WERI-Rb-1 (cell line): Measurements from ENCODE around the gene TMEM272.

Experiments
- DNase-seq: peaks from one replicate; pipeline ENCODE4 v3.0.0-alpha.2; 2020
- H3K27ac ChIP-seq: fragments of 250-450 bp; sonication (Bioruptor Pico); 2 replicates; pipeline ENCODE4 v1.5.1; 2020; ENCODE audit warnings: mild to moderate bottlenecking, moderate library complexity
- H3K27me3 ChIP-seq: fragments of 250-450 bp; sonication (Bioruptor Pico); 2 replicates; pipeline ENCODE4 v1.5.1; 2021; ENCODE audit warnings: mild to moderate bottlenecking, low read depth, moderate library complexity; ENCODE audit not compliant: insufficient read depth, severe bottlenecking
- H3K36me3 ChIP-seq: fragments of 250-450 bp; sonication (Bioruptor Pico); 2 replicates; pipeline ENCODE4 v1.5.1; 2020; ENCODE audit warnings: mild to moderate bottlenecking, moderate library complexity
- H3K4me3 ChIP-seq: 2 replicates; pipeline ENCODE4 v1.5.1; 2011; ENCODE audit warnings: low read depth, mild to moderate bottlenecking, control low read depth, low read length
- H3K9me3 ChIP-seq: fragments of 250-450 bp; sonication (Bioruptor Pico); 2 replicates; pipeline ENCODE4 v1.5.1; 2021; ENCODE audit warnings: mild to moderate bottlenecking, moderate library complexity; ENCODE audit not compliant: severe bottlenecking
- CTCF ChIP-seq: IDR thresholded peaks from 2 replicates; pipeline ENCODE4 v1.5.1; 2011; ENCODE audit warnings: low read depth, mild to moderate bottlenecking, control low read depth, inconsistent platforms, low read length

Gene TMEM272

GRCh38 chr13:51883226-51883600 lies 38.2 kb upstream of the TMEM272 start:
- Histone ChIP-seq H3K36me3 (no peaks in the 10 kb centered on the region), H3K27me3 (no peaks in the 10 kb centered on the region), H3K4me3 (no peak overlapping the region), H3K27ac (no peak overlapping the region), H3K9me3 (no peaks in the 10 kb centered on the region)
- TF ChIP-seq CTCF, result no peak
- no peak for DNase-seq

GRCh38 chr13:51882570-51883225 lies 37.7 kb upstream of the TMEM272 start:
- Histone ChIP-seq H3K27me3 (no peaks in the 10 kb centered on the region), H3K27ac (no peak overlapping the region), H3K4me3 (no peak overlapping the region), H3K36me3 (no peaks in the 10 kb centered on the region), H3K9me3 (no peaks in the 10 kb centered on the region)
- no peak for TF ChIP-seq CTCF
- DNase-seq, result no peak

- H3K27me3 ChIP-seq, result no peaks in the 10 kb centered on the region
- no peak overlapping the region for H3K4me3 ChIP-seq
- DNase-seq, result no peak
- no peaks in the 10 kb centered on the region for H3K36me3 ChIP-seq
- no peaks in the 10 kb centered on the region for H3K9me3 ChIP-seq
- TF ChIP-seq CTCF, result no peak
- no peak overlapping the region for H3K27ac ChIP-seq
Measured at GRCh38 chr13:51881296-51881695, 36.3 kb upstream of the TMEM272 start.

- no peak for DNase-seq
- no peak overlapping the region for H3K27ac ChIP-seq
- no peak for TF ChIP-seq CTCF
Measured at GRCh38 chr13:51879133-51879532, 34.2 kb upstream of the TMEM272 start.

GRCh38 chr13:51874651-51875050 lies 29.7 kb upstream of the TMEM272 start:
- DNase-seq, result no peak
- H3K4me3 ChIP-seq, result no peak overlapping the region
- no peaks in the 10 kb centered on the region for H3K27me3 ChIP-seq
- H3K27ac ChIP-seq, result no peak overlapping the region
- no peaks in the 10 kb centered on the region for H3K36me3 ChIP-seq
- no peaks in the 10 kb centered on the region for H3K9me3 ChIP-seq
- no peak for TF ChIP-seq CTCF

More at GRCh38 chr13:51879133-51879532, 34.2 kb upstream of the TMEM272 start:
- H3K27me3 ChIP-seq, result no peaks in the 10 kb centered on the region
- H3K36me3 ChIP-seq, result no peaks in the 10 kb centered on the region
- H3K4me3 ChIP-seq, result no peak overlapping the region
- no peaks in the 10 kb centered on the region for H3K9me3 ChIP-seq

- Histone ChIP-seq H3K4me3 (no peak overlapping the region), H3K36me3 (no peaks in the 10 kb centered on the region), H3K9me3 (no peaks in the 10 kb centered on the region), H3K27ac (no peak overlapping the region), H3K27me3 (no peaks in the 10 kb centered on the region)
- TF ChIP-seq CTCF, result no peak
- DNase-seq, result no peak
Measured at GRCh38 chr13:51873837-51874236, 28.9 kb upstream of the TMEM272 start.
